HepG2 (cell line): Measurements from ENCODE around the gene C19orf44. TPM values are rescaled to one million over a fixed set of nuclear protein-coding genes. Genes with fewer than 3 reads are reported as not detected.

Experiments used
- ATAC-seq: fragments of 200-7000 bp; cut with Tn5 transposase; 3 replicates; pipeline ENCODE4 v1.9.1; 2020; ENCODE audit warnings: mild to moderate bottlenecking, moderate library complexity
- BruUV-seq: library from RNA; stranded (reverse); fragments of 400-500 nt; replicated peaks from 2 replicates; lab custom pipeline; 2021; lab: Mats Ljungman, UMichigan
- CTCF ChIA-PET: fragments of 300-600 bp; formaldehyde crosslinking; extraction: SDS; loops from one replicate; lab custom pipeline; 2021; ENCODE audit warnings: low total read pairs, inconsistent platforms, low intra/inter-chr PET ratio; lab: Yijun Ruan, JAX
- POLR2A ChIA-PET: fragments of 350-600 bp; sonication (Branson Sonifier 250); formaldehyde crosslinking; loops from one replicate; lab custom pipeline; 2020; ENCODE audit warnings: antibody characterized with exemption, inconsistent platforms; lab: Yijun Ruan, JAX
- DNase-seq: peaks from one replicate; pipeline ENCODE4 v3.0.0-alpha.2; 2015; ENCODE audit warnings: low spot score
- FAIRE-seq: peaks from 3 replicates; lab custom pipeline; 2011; peaks lifted over from hg19 to GRCh38; lab: Jason Lieb, UNC
- H2AFZ ChIP-seq: one replicate; pipeline ENCODE4 v1.6.1; 2011; ENCODE audit warnings: low read length, inconsistent platforms
- H3K27ac ChIP-seq: fragments of 300-600 bp; 3 replicates; pipeline ENCODE4 v1.8.0; 2011; ENCODE audit warnings: mixed run types, mild to moderate bottlenecking, mixed read lengths, low read length, inconsistent platforms; ENCODE audit not compliant: insufficient read depth; ENCODE audit errors: extremely low read length
- H3K27me3 ChIP-seq, 2 experiments: fragments of 200-600 bp in 1 of 2; 2 replicates in 1 of 2; 3 replicates in 1 of 2; pipeline versions ENCODE4 v1.6.0 to v1.8.0; 2011; ENCODE audit warnings: low read length in 2 of 2, mild to moderate bottlenecking in 2 of 2, moderate library complexity in 2 of 2, inconsistent platforms in 1 of 2; ENCODE audit not compliant: insufficient read depth in 2 of 2, control insufficient read depth in 1 of 2
- H3K36me3 ChIP-seq, 2 experiments: fragments of 200-600 bp in 1 of 2; replicated peaks in 1 of 2; 2 replicates in 1 of 2; 3 replicates in 1 of 2; pipeline versions ENCODE4 v1.5.1 to v1.8.0; 2011; ENCODE audit warnings: low read length in 2 of 2, inconsistent platforms in 1 of 2; ENCODE audit not compliant: insufficient read depth in 2 of 2, control insufficient read depth in 1 of 2
- H3K4me1 ChIP-seq: 2 replicates; pipeline ENCODE4 v1.5.1; 2012; ENCODE audit warnings: low read length, inconsistent platforms; ENCODE audit not compliant: insufficient read depth
- H3K4me2 ChIP-seq: 2 replicates; pipeline ENCODE4 v1.6.0; 2011; ENCODE audit warnings: low read depth, low read length, inconsistent platforms
- H3K4me3 ChIP-seq, 3 experiments: fragments of 200-600 bp in 1 of 3; sonication (generic), shearing (Covaris generic) in 1 of 3; replicated peaks in 1 of 3; 2 replicates each; pipeline ENCODE4 v1.5.1; 2011 to 2016; ENCODE audit warnings: low read length in 3 of 3, inconsistent platforms in 2 of 3, low read depth in 2 of 3, mild to moderate bottlenecking in 2 of 3, control low read depth in 1 of 3, mixed read lengths in 1 of 3; ENCODE audit not compliant: insufficient read depth in 1 of 3
- H3K79me2 ChIP-seq: one replicate; pipeline ENCODE4 v1.6.1; 2011; ENCODE audit warnings: low read length, inconsistent platforms; ENCODE audit not compliant: insufficient read depth
- H3K9ac ChIP-seq: 2 replicates; pipeline ENCODE4 v1.6.0; 2011; ENCODE audit warnings: mild to moderate bottlenecking, low read depth, low read length, inconsistent platforms; ENCODE audit not compliant: insufficient read depth
- H3K9me3 ChIP-seq: 2 replicates; pipeline ENCODE4 v1.5.1; 2012; ENCODE audit warnings: mild to moderate bottlenecking, low read length
- H4K20me1 ChIP-seq: 2 replicates; pipeline ENCODE4 v1.6.0; 2011; ENCODE audit warnings: inconsistent platforms, mild to moderate bottlenecking, low read length, moderate library complexity; ENCODE audit not compliant: insufficient read depth
- AGO2 ChIP-seq: fragments of 200-400 bp; formaldehyde crosslinking; optimal IDR thresholded peaks from 2 replicates; pipeline ENCODE3; 2017; ENCODE audit warnings: mild to moderate bottlenecking, low read depth, low read length, moderate library complexity
- AKAP8 ChIP-seq: sonication (generic); formaldehyde crosslinking; IDR thresholded peaks from 2 replicates; pipeline ENCODE4 v1.5.1; 2020; ENCODE audit warnings: mild to moderate bottlenecking, missing genetic modification reagents
- POGK ChIP-seq: sonication (generic); formaldehyde crosslinking; conservative IDR thresholded peaks from 2 replicates; pipeline ENCODE4 v1.8.0; 2022; ENCODE audit warnings: mild to moderate bottlenecking, moderate library complexity, missing genetic modification reagents
- POLR2A ChIP-seq, 2 experiments: IDR thresholded peaks; 2 replicates each; pipeline ENCODE4 v1.6.1; 2011; ENCODE audit warnings: low read depth in 2 of 2, low read length in 2 of 2, mild to moderate bottlenecking in 1 of 2, moderate library complexity in 1 of 2; ENCODE audit not compliant: insufficient read depth in 1 of 2
- RBFOX2 ChIP-seq: fragments of 200-400 bp; formaldehyde crosslinking; IDR thresholded peaks from 2 replicates; pipeline ENCODE4 v1.6.1; 2017; ENCODE audit warnings: low read depth, mild to moderate bottlenecking, low read length
- RBM22 ChIP-seq: fragments of 200-400 bp; formaldehyde crosslinking; optimal IDR thresholded peaks from 2 replicates; pipeline ENCODE3; 2017; ENCODE audit warnings: mild to moderate bottlenecking, low read length, moderate library complexity
- ZNF234 ChIP-seq: sonication (generic); formaldehyde crosslinking; conservative IDR thresholded peaks from 2 replicates; pipeline ENCODE4 v1.5.1; 2020; ENCODE audit warnings: mild to moderate bottlenecking, missing genetic modification reagents
- ZNF275 ChIP-seq: sonication (generic); formaldehyde crosslinking; IDR thresholded peaks from 2 replicates; pipeline ENCODE4 v1.8.0; 2022; ENCODE audit warnings: missing genetic modification reagents, mild to moderate bottlenecking, inconsistent platforms, borderline replicate concordance
- ZSCAN22 ChIP-seq: sonication (generic); formaldehyde crosslinking; IDR thresholded peaks from 2 replicates; pipeline ENCODE4 v1.4.0; 2020; ENCODE audit warnings: mild to moderate bottlenecking, missing genetic modification reagents
- WGBS: methylation state at CpG from one replicate; pipeline ENCODE4 v1.1.6; 2017; ENCODE audit warnings: low lambda C conversion rate; 5-methylcytosine and 5-hydroxymethylcytosine counted together
- in situ Hi-C: cut with HindIII; loops from 2 replicates; pipeline ENCODE4 v1.10.0; 2017; ENCODE audit warnings: low pct_unique_long_range_greater_than_20kb; ENCODE audit not compliant: extremely low pct_ligation_motif_present
- intact Hi-C: fragments of 100-400 bp; cut with micrococcal nuclease; formaldehyde crosslinking; loops from one replicate; pipeline ENCODE4 v1.10.0; 2022; ENCODE audit not compliant: unreplicated experiment
- polyA plus RNA-seq, 8 experiments: library from polyadenylated mRNA; depleted of rRNA in 3 of 8; stranded (reverse) in 7 of 8; unstranded in 1 of 8; fragments of >200 nt; fragmentation: Illumina TruSeq in 4 of 8; extraction: Trizol in 4 of 8; gene quantifications; 2 replicates each; pipeline versions ENCODE4 v1.2.1 to v1.2.3, GENCODE V29; 2011 to 2016; ENCODE audit warnings: low read depth in 4 of 8, missing spikeins in 1 of 8, mixed read lengths in 1 of 8; ENCODE audit not compliant: insufficient read depth in 1 of 8
- total RNA-seq, 5 experiments: library from RNA; depleted of rRNA; stranded (reverse); fragments of >200 nt; fragmentation: Illumina TruSeq; extraction: Trizol; gene quantifications; 2 replicates each; pipeline ENCODE4 v1.2.3, GENCODE V29; 2016; ENCODE audit warnings: low read depth in 1 of 5

The C19orf44 gene
- total and polyA plus RNA-seq, 2 of the 13 experiments (the other 11 are each of a cell fraction or from before 2014, with no cell fraction given): 3.2 to 4.3 TPM

- Histone ChIP-seq H3K4me3 (no peak overlapping the region), H3K4me2 (no peak overlapping the region)
- ATAC-seq: no peak
- TF ChIP-seq AGO2 (peak; percentile 78), ZSCAN22 (CRISPR knock-in tag) (no peak), AKAP8 (no peak), RBM22 (peak; percentile 10), POLR2A (IDR thresholded peaks at IDR 0.05; ENCODE audit: insufficient read depth in 1 of 2, low read depth in 2 of 2, low read length in 2 of 2) (peak; percentile 22 to 30; a peak in 1 of 4 replicates), ZNF275 (CRISPR knock-in tag) (no peak), ZNF234 (no peak), RBFOX2 (peak; percentile 48; the same call in 1 of the 2 replicates), POGK (CRISPR knock-in tag) (no peak)
- TF ChIP-seq, all 625 proteins: peak for 4
- Histone ChIP-seq H2AFZ (no peak overlapping the region), H3K4me1 (no peaks in the 10 kb centered on the region), H3K9ac (no peak overlapping the region), H3K27me3 (no peaks in the 10 kb centered on the region; a peak in 1 of 5 replicates), H3K79me2 (no peaks in the 10 kb centered on the region), H3K27ac (no peak overlapping the region), H3K9me3 (no peaks in the 10 kb centered on the region), H4K20me1 (no peaks in the 10 kb centered on the region), H3K36me3 (peaks cover 47 to 85% of the 10 kb centered on the region in 2 experiments)
- CTCF ChIA-PET: no interaction called here
- WGBS: 98% methylated on average over 41 of the region's 45 CpGs
- BruUV-seq: no TSS peak
- DNase-seq: no peak
- intact Hi-C loops (no loop called here), in situ Hi-C loops (no loop called here)
- POLR2A ChIA-PET: no interaction called here
- no peak for FAIRE-seq
These were observed 24.1 kb downstream of the C19orf44 start for GRCh38 chr19:16520074-16520973.
